Measurements from ENCODE around the gene TMEM145.
"Not testable (repeated sequence)": the region's sequence is repeated elsewhere in the genome, so short reads cannot be mapped to it uniquely, and the experiment has no call there.

The TMEM145 gene

GRCh38 chr19:42313096-42313839, at the start of gene TMEM145:
Gene TMEM145 (plus strand): TSS chr19:42313309. CDS start chr19:42313377, 68 bp downstream.
- peak; percentile 28 for DNase-seq

- DNase-seq: not testable (repeated sequence)
Observed at GRCh38 chr19:42266105-42266504, 47.0 kb upstream of the TMEM145 start.

- DNase-seq: not testable (repeated sequence)
Observed at GRCh38 chr19:42266928-42267603, 46.0 kb upstream of the TMEM145 start.

GRCh38 chr19:42267644-42268141, 45.4 kb upstream of the TMEM145 start:
- no peak for DNase-seq

GRCh38 chr19:42268142-42268703, 44.9 kb upstream of the TMEM145 start:
- DNase-seq: peak; percentile 99

GRCh38 chr19:42268704-42269477, 44.2 kb upstream of the TMEM145 start, which contains the start of gene CIC:
Gene CIC (plus strand): TSS chr19:42269252. CDS start chr19:42271784, 2,532 bp downstream.
- peak; percentile 100 for DNase-seq

- no peak for DNase-seq
Observed at GRCh38 chr19:42269478-42270345, 43.4 kb upstream of the TMEM145 start.

GRCh38 chr19:42270346-42271044, 42.6 kb upstream of the TMEM145 start:
- DNase-seq: no peak

GRCh38 chr19:42271045-42271419, 42.1 kb upstream of the TMEM145 start:
- no peak for DNase-seq

GRCh38 chr19:42271861-42272534, 41.1 kb upstream of the TMEM145 start:
- DNase-seq: no peak

- DNase-seq: no peak
Observed at GRCh38 chr19:42272535-42272897, 40.6 kb upstream of the TMEM145 start.

- no peak for DNase-seq
Observed at GRCh38 chr19:42272989-42273406, 40.1 kb upstream of the TMEM145 start.

- DNase-seq: no peak
Observed at GRCh38 chr19:42273407-42274064, 39.6 kb upstream of the TMEM145 start.

GRCh38 chr19:42274065-42274682, 38.9 kb upstream of the TMEM145 start:
- DNase-seq: no peak

GRCh38 chr19:42275103-42275502, 38.0 kb upstream of the TMEM145 start:
- DNase-seq: no peak

GRCh38 chr19:42275517-42275916, 37.6 kb upstream of the TMEM145 start:
- no peak for DNase-seq

- no peak for DNase-seq
Observed at GRCh38 chr19:42276284-42276683, 36.8 kb upstream of the TMEM145 start.

- no peak for DNase-seq
Observed at GRCh38 chr19:42276821-42277220, 36.3 kb upstream of the TMEM145 start.

- peak; percentile 71 for DNase-seq
Observed at GRCh38 chr19:42277821-42278451, 35.2 kb upstream of the TMEM145 start.
